Tongue (tissue), 2 donors: Measurements from ENCODE around the gene TRAPPC14. TPM values are rescaled to one million over a fixed set of nuclear protein-coding genes. Genes with fewer than 3 reads are reported as not detected.

Experiments
- DNase-seq: peaks from one replicate; pipeline ENCODE4 v3.0.0-alpha.2; 2015
- total RNA-seq: library from RNA; depleted of rRNA; stranded (reverse); fragments of >200 nt; gene quantifications from one replicate; pipeline ENCODE4 v1.2.3, GENCODE V29; 2014

TRAPPC14 gene
- total RNA-seq, 1 donor from 2014 or later, result 4.5 TPM

GRCh38 chr7:100173806-100174495, 15.4 kb upstream of the TRAPPC14 start:
- no peak for DNase-seq

- no peak for DNase-seq
These were observed 13.3 kb upstream of the TRAPPC14 start for GRCh38 chr7:100171840-100172239.

DNA sequence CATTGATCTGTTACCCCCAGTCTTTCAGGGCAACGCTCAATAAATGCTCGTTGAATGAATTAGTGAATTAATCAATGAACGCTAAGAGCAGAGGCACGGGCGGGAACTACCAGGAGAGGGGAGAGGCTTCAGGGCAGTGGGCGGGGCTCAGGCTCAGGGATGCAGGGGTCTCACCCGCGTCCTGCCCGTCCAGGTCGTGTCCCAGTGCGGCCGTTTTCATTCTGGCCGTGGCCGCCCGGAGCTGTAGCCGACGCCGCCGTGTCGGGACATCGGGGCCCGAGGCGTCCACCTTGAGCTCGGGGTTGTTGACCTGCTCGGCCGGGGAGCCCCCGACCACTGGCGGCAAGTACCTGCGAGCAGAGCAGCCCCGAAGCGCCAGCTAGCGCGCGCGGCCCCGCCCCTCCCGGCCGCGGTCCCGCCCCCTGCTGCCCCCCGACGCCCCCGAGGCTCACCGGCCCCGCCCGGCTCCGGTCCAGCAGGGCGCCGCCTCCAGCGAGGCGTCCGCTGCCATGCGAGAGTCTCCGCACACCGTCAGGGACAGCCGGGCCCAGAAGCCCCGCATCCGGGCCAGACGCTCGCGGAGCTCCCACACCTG, 12.7 kb upstream of the TRAPPC14 start:
- peak; percentile 32 for DNase-seq

- no peak for DNase-seq
These were observed 11.8 kb upstream of the TRAPPC14 start for GRCh38 chr7:100170101-100170897.

DNA sequence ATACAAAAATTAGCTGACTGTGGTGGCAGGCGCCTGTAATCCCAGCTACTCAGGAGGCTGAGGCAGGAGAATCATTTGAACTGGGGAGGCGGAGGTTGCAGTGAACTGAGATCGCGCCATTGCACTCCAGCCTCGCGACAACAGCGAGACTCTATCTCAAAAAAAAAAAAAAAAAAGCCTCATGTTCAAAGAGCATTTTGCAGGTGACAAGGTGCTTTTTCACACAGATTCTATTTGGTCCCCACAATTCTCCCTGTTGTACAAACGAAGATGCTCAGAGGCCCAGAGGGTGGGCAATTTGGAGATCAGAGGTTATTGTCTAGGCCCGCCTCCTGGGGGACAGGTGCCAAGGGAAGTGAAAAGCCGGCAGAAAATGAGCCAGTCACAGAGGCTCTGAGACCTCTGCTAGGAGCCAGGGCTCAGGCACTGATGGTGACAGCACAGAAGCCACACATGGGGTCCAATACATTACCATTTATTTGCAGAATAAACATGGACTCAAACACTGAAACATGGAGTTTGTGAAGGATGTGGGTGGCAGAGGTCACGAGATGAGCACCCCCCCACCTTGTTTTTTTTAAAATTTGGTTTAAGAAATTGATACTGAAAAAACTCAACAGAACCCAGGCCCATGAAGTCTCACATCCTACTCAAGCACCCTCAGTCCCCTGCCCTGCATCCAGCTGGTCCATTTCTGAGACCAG, 10.8 kb upstream of the TRAPPC14 start:
- no peak for DNase-seq

DNA sequence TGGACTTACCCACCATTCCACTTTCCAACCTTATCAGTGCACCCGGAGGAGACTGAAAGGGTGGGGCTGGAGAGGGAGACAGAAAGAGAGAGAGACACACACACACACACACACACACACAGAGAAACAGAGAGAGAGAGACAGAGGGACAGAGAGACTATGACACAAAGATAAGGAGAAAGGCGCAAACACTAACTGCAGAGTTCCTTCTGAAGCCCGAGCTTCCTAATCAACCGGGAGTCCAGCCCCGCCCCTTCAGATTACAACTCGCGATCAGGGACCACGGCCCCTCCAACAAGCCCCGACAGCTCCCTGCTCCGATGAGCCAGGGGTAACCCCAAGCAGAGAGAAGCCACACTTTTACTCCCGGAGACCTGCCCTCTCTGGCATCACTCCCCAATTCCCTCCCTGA, 9.4 kb upstream of the TRAPPC14 start:
- DNase-seq, result peak; percentile 50

DNA sequence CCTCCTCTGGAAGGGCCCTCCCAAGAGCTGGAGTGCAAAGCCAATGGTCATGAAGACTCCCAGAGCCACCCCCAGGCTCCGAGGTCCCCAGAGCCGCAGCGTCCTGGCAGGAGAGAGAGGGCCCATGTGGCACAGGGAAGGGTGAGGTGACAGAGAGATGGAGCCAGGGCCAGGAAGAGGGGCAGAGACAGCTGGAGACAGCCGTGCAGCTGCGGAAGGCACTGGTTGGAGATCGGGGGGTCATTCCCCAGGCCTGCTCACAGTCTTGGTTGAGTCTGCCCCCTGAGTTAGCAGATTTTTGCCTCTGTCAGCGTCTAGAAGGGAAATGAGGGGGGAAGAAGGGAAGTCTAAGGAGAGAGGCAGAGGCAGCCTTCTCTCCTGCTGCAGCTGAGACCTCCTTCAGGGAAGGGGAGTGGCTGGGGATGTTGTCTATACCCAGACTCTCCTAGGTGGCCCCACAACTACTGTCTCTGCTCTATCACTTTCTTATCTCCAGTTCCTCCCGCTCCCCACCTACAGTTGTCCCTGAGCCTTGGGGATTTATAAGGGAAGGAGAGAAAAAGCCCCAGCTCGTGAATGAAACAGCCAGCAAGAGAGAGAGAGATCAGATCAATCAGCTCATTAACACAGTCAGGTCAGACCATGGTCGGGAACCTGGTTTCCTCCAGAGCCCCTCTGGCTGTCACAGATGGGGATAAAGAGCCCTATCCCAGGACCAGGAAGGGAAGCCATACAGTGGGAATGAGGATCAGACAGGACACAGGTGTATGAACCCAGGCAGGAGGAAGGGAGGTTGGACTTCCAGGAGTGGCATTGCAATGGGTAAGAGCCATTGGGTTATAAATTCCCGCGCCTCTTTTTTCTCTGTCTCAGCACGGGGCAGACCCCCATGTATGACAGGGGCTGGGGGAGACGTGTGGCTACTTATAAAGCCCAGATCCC, 8.7 kb upstream of the TRAPPC14 start:
- DNase-seq, result peak; percentile 43

GRCh38 chr7:100166317-100166940, 7.9 kb upstream of the TRAPPC14 start:
- no peak for DNase-seq

DNA sequence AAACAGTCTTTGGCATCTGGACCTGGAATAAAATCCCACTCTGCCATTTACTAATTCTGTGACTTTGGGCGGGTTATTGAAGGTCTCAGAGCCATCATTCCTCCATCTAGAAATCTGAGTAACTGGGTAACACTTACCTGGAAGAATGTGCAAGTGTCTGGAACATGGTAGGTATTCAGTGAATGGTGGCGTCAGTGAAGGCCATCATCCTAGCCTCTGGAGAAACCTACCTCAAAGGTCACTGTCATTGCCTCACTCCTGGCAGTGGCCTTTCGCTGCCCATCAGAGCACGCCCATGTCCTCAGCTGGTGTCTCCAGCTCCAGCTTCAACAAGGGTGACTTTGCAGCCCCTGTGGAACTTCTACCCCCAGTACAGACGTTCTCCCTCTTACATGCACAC, 5.3 kb upstream of the TRAPPC14 start:
- DNase-seq, result no peak

- peak; percentile 58 for DNase-seq
These were observed 4.5 kb upstream of the TRAPPC14 start for GRCh38 chr7:100163006-100163531.

DNA sequence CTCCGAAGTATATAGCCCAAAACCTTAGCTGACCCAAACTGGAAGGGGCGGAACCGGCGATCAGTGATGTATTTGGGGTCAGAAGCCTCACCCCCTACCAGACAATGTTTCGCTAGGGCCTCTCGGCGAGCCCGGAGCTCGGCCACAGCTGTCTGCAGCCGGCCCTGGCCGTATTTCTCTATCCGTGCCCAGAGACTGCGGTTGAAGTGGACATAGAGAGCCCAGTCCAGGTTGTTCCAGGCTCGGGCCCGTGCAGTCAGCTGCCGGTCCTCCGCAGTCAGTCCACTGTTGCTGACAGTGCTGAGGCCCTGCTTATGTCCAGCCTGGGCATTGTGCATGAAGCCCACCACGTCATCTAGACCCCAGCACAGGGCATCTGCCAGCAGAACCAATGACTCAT, 1.5 kb upstream of the TRAPPC14 start:
- DNase-seq, result no peak

- DNase-seq, result no peak
These were observed 638 bp upstream of the TRAPPC14 start for GRCh38 chr7:100159099-100159623.

DNA sequence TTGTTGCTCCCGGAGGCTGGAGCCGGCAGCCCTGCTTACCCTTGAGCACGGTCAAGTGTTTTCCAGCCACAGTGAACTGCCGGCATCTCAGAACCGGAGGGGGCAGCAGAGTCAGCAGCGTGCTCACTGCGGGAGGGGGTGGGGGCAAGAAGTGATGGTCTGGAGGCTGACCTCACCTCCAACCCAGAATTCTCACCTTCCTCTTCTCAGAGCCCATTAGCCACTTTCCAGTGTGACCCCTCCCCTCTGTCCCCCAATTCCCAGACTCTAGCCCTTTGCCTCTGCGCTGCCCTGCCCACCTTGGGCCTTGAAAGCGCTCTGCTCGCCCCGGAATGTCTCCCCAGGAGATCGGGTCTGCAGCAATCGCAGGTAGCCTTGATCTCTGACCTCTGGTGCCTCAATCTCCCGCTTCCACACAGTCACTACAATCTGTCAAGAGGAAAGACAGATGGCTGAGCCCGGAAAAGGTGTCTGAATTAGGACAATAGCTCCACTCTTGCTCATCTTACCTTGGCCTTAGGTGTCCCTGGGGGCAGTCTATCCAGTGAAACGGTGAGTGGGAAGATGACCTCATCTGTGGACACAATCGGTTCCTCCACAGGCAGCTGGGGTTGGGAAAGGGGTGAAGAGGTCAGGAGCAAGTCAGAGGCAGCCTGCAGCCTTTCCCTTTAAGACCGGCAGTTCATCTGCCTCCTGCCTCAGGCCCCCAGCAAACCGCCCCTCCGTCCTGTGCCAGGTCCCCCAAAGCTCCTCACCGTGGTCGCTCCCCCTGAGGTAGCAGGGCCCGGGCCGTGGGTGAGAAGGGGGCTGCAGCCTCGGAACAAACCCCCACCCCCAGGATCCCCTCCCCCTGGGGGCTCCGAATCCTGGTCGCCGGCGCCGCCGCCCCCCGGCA, 942 bp downstream of the TRAPPC14 start:
- no peak for DNase-seq

GRCh38 chr7:100157069-100157333, 1.5 kb downstream of the TRAPPC14 start:
- DNase-seq, result no peak

GRCh38 chr7:100156331-100157068, 2.0 kb downstream of the TRAPPC14 start:
- DNase-seq, result no peak

DNA sequence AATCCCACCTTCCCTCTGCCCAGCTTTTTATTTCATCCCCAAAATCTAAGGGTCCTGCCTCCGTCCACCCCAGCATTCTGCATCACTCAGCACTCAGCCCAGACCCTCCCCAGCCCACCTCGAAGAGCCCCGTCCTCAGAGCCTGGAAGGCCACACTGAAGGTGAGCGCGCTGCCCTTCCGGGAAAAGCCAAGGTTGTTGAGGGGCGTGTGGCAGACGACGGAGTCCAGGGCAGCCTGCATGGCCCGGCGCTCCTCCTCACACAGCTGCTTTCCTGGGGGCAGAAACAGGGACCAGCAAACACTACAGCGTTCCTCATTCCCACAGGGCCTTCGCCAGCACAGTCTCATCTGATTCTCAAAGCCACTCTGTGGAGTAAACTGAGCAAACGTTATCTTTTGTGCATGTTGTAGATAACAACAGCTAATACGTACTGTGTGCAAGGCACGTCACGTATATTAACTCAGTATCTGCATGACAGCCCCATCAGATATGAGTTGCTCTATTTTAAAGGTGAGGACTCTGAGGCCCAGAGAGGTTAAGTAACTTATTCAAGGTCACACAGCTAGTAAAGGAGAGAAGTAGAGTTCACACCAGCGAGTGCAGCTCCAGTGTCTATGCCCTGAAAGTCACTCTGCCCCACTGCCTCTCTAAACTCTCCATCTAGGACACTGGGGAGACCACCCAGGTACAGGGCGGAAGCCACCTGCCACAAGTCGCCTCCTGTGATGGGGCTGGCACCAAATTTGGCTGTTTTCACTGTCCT, 2.8 kb downstream of the TRAPPC14 start:
- DNase-seq, result no peak

- no peak for DNase-seq
These were observed 3.7 kb downstream of the TRAPPC14 start for GRCh38 chr7:100154651-100155491.
